ENCODE measurements around the gene PODXL2. TPM values are rescaled to one million over a fixed set of nuclear protein-coding genes. Genes with fewer than 3 reads are reported as not detected.
A peak's percentile ranks its signal among the peaks of the same experiment; 100 is the strongest.

PODXL2 gene
- total RNA-seq, 1 donor from 2014 or later: 1.6 TPM

GRCh38 chr3:127712461-127712860 is 83.5 kb downstream of the PODXL2 start:
- no peak for DNase-seq (ENCODE audit: low spot score in 2 of 2)
- H3K27ac ChIP-seq: peak overlapping the region; percentile 40 to 46
- H3K36me3 ChIP-seq: no peaks in the 10 kb centered on the region
- intact Hi-C loops (cut with DNase I): no loop called here
- TF ChIP-seq, protein P1, sequence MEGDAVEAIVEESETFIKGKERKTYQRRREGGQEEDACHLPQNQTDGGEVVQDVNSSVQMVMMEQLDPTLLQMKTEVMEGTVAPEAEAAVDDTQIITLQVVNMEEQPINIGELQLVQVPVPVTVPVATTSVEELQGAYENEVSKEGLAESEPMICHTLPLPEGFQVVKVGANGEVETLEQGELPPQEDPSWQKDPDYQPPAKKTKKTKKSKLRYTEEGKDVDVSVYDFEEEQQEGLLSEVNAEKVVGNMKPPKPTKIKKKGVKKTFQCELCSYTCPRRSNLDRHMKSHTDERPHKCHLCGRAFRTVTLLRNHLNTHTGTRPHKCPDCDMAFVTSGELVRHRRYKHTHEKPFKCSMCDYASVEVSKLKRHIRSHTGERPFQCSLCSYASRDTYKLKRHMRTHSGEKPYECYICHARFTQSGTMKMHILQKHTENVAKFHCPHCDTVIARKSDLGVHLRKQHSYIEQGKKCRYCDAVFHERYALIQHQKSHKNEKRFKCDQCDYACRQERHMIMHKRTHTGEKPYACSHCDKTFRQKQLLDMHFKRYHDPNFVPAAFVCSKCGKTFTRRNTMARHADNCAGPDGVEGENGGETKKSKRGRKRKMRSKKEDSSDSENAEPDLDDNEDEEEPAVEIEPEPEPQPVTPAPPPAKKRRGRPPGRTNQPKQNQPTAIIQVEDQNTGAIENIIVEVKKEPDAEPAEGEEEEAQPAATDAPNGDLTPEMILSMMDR (IDR thresholded peaks at IDR 0.05): no peak
- H3K9me3 ChIP-seq: no peaks in the 10 kb centered on the region
- no peaks in the 10 kb centered on the region for H3K27me3 ChIP-seq
- no peak overlapping the region for H3K4me3 ChIP-seq
- peaks cover 22 to 44% of the 10 kb centered on the region in 2 donors for H3K4me1 ChIP-seq

- H3K9me3 ChIP-seq: no peaks in the 10 kb centered on the region
- DNase-seq (ENCODE audit: low spot score in 2 of 2): no peak
- no peaks in the 10 kb centered on the region for H3K27me3 ChIP-seq
- H3K36me3 ChIP-seq: no peaks in the 10 kb centered on the region
- TF ChIP-seq, protein P1 (IDR thresholded peaks at IDR 0.05): no peak
- intact Hi-C loops (cut with DNase I): no loop called here
- peaks cover 22 to 40% of the 10 kb centered on the region in 2 donors for H3K4me1 ChIP-seq
- H3K4me3 ChIP-seq: no peak overlapping the region
- H3K27ac ChIP-seq: peak overlapping the region; percentile 40 to 46
These were observed 84.1 kb downstream of the PODXL2 start for GRCh38 chr3:127712881-127713771.

DNA sequence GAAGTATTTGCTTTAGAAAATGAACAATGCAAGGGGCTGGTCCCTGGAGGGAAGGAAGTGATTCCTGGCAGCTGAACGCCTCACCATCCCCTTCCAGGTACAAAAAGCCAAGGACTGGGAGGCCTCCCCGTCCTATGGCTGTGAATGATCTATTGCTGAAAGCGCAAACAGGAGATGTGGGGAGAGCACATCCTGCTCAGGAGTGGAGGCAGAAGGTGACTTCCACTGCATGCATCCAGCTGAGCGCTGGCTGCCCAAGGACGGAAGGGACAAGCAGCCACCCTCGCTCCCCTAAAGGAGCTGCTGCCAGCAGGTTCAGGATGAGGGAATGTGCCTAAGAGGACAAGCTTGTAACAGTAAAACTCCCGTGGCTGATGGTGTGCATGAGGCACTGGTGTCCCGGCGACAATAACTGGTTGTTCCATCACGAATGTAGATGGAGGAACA is 85.2 kb downstream of the PODXL2 start:
- no peak for DNase-seq (ENCODE audit: low spot score in 2 of 2)
- H3K36me3 ChIP-seq: no peaks in the 10 kb centered on the region

GRCh38 chr3:127714866-127715265 is 85.9 kb downstream of the PODXL2 start:
- intact Hi-C loops (cut with DNase I): no loop called here
- H3K4me1 ChIP-seq: peaks cover 19 to 35% of the 10 kb centered on the region in 2 donors

More for the DNA sequence above, 85.2 kb downstream of the PODXL2 start:
- intact Hi-C loops (cut with DNase I): no loop called here
- H3K27ac ChIP-seq: peak overlapping the region; percentile 13 to 40
- H3K27me3 ChIP-seq: no peaks in the 10 kb centered on the region
- H3K4me1 ChIP-seq: peaks cover 22 to 38% of the 10 kb centered on the region in 2 donors
- no peak overlapping the region for H3K4me3 ChIP-seq
- TF ChIP-seq, protein P1 (IDR thresholded peaks at IDR 0.05): no peak
- H3K9me3 ChIP-seq: no peaks in the 10 kb centered on the region

DNA sequence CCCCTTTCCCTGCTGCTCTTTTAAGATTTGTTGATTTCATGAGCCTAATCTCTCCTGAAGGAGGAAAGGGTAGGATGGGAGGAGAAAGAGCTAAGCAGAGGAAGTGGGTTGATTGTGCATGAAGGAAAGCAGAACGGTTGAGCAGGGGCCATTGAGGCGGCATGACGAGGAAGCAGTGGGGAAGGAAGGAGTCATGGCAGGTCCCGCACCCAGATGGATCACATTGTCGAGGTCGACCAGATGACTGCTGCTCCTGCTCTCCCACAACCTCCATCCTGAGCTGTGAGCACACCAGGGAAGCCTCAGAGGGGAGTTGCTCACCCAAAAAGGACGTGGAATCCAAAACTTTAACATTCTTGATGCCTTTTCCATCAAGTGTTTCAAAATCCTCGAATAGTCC is 86.5 kb downstream of the PODXL2 start:
- no peak for DNase-seq (ENCODE audit: low spot score in 2 of 2)
- Histone ChIP-seq H3K4me3 (no peak overlapping the region), H3K36me3 (no peaks in the 10 kb centered on the region), H3K27me3 (no peaks in the 10 kb centered on the region), H3K9me3 (no peaks in the 10 kb centered on the region), H3K4me1 (peaks cover 14 to 29% of the 10 kb centered on the region in 2 donors), H3K27ac (no peak overlapping the region)
- intact Hi-C loops (cut with DNase I): no loop called here
- TF ChIP-seq, protein P1 (IDR thresholded peaks at IDR 0.05): no peak

More at GRCh38 chr3:127714866-127715265, 85.9 kb downstream of the PODXL2 start:
- Histone ChIP-seq H3K27ac (peak overlapping the region in 1 of 2 donors; percentile 19), H3K36me3 (no peaks in the 10 kb centered on the region), H3K9me3 (no peaks in the 10 kb centered on the region), H3K4me3 (no peak overlapping the region), H3K27me3 (no peaks in the 10 kb centered on the region)
- TF ChIP-seq, protein P1 (IDR thresholded peaks at IDR 0.05): no peak
- DNase-seq (ENCODE audit: low spot score in 2 of 2): no peak
